ENCODE results near the gene TAF6.

DNA sequence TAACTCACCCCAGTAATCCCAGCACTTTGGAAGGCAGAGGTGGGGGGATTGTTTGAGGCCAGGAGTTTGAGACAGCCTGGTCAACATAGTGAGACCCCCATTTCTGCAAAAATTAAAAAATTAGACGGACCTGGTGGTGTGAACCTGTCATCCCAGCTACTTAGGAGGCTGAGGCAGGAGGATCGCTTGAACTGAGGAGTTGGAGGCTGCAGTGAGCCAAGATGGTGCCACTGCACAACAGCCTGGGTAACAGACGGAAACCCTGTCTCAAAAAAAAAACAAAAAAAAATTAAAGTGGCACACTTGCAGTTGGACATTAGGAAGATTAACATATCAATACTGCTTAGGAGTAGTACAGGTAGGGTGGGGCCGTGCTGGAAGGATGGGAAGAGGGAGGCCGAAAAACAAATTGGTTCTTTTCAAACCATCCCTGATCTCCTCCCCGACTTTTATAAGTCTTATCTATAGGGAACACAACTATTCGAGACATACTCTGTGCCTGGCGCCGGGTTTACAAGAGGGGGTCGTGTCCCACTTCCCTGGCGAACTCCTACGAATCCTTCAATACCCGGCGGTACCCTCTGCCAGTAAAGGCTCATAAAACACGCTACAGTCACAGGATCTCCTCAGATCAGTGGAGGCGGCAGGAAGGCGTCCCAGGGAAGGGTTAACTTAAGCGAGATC, 628 bp downstream of the TAF6 start:
- no peak for TF ChIP-seq POLR2A (IDR thresholded peaks at IDR 0.05)
- TF ChIP-seq, protein P1, sequence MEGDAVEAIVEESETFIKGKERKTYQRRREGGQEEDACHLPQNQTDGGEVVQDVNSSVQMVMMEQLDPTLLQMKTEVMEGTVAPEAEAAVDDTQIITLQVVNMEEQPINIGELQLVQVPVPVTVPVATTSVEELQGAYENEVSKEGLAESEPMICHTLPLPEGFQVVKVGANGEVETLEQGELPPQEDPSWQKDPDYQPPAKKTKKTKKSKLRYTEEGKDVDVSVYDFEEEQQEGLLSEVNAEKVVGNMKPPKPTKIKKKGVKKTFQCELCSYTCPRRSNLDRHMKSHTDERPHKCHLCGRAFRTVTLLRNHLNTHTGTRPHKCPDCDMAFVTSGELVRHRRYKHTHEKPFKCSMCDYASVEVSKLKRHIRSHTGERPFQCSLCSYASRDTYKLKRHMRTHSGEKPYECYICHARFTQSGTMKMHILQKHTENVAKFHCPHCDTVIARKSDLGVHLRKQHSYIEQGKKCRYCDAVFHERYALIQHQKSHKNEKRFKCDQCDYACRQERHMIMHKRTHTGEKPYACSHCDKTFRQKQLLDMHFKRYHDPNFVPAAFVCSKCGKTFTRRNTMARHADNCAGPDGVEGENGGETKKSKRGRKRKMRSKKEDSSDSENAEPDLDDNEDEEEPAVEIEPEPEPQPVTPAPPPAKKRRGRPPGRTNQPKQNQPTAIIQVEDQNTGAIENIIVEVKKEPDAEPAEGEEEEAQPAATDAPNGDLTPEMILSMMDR (IDR thresholded peaks at IDR 0.05): no peak
